Neural cell (in vitro differentiated cells): Measurements from ENCODE around the gene GPN1. TPM values are rescaled to one million over a fixed set of nuclear protein-coding genes. Genes with fewer than 3 reads are reported as not detected.
A peak's percentile ranks its signal among the peaks of the same experiment; 100 is the strongest.

Experiments used
- H2AFZ ChIP-seq: fragments of 200-600, 300-800 bp; sonication (generic), shearing (Covaris generic); 2 replicates; pipeline ENCODE4 v1.6.0; 2014; ENCODE audit warnings: low read depth, mild to moderate bottlenecking, antibody characterized with exemption, low read length, moderate library complexity
- H3F3A ChIP-seq: fragments of 200-600 bp; shearing (Covaris generic); 2 replicates; pipeline ENCODE4 v1.6.1; 2016; ENCODE audit warnings: mild to moderate bottlenecking, moderate library complexity, mixed read lengths, antibody characterized with exemption, low read length; ENCODE audit not compliant: insufficient read depth, poor library complexity, severe bottlenecking
- H3K27ac ChIP-seq: fragments of 200-600, 300-800 bp; sonication (generic), shearing (Covaris generic); 2 replicates; pipeline ENCODE4 v1.5.1; 2014; ENCODE audit warnings: mild to moderate bottlenecking, low read length, moderate library complexity
- H3K27me3 ChIP-seq: fragments of 300-800, 200-600 bp; sonication (generic), shearing (Covaris generic); 2 replicates; pipeline ENCODE4 v1.6.0; 2014; ENCODE audit warnings: mild to moderate bottlenecking, low read depth, low read length, moderate library complexity; ENCODE audit not compliant: insufficient read depth
- H3K36me3 ChIP-seq: fragments of 300-800, 200-600 bp; sonication (generic), shearing (Covaris generic); 2 replicates; pipeline ENCODE4 v1.5.1; 2014; ENCODE audit warnings: mild to moderate bottlenecking, antibody characterized with exemption, low read length, moderate library complexity; ENCODE audit not compliant: insufficient read depth
- H3K4me2 ChIP-seq: fragments of 300-800, 200-600 bp; sonication (generic), shearing (Covaris generic); 2 replicates; pipeline ENCODE4 v1.6.0; 2014; ENCODE audit warnings: mild to moderate bottlenecking, low read length
- H3K4me3 ChIP-seq: fragments of 300-800, 200-600 bp; sonication (generic), shearing (Covaris generic); 2 replicates; pipeline ENCODE4 v1.5.1; 2014; ENCODE audit warnings: mild to moderate bottlenecking, low read length, moderate library complexity
- H3K79me2 ChIP-seq: fragments of 200-600 bp; shearing (Covaris generic); replicated peaks from 2 replicates; pipeline ENCODE4 v1.6.0; 2014; ENCODE audit warnings: mild to moderate bottlenecking, low read length, moderate library complexity; ENCODE audit not compliant: insufficient read depth
- H3K9ac ChIP-seq: fragments of 300-800, 200-600 bp; sonication (generic), shearing (Covaris generic); 2 replicates; pipeline ENCODE4 v1.6.1; 2016; ENCODE audit warnings: mild to moderate bottlenecking, low read length, mixed read lengths
- H3K9me2 ChIP-seq: fragments of 200-600 bp; shearing (Covaris generic); 2 replicates; pipeline ENCODE4 v1.6.1; 2016; ENCODE audit warnings: mild to moderate bottlenecking, low read length, mixed read lengths; ENCODE audit not compliant: insufficient read depth
- H3K9me3 ChIP-seq: fragments of 200-600, 300-800 bp; sonication (generic), shearing (Covaris generic); 2 replicates; pipeline ENCODE4 v1.6.1; 2016; ENCODE audit warnings: mild to moderate bottlenecking, mixed run types, low read length, moderate library complexity, mixed read lengths
- H4K20me1 ChIP-seq: fragments of 200-600 bp; shearing (Covaris generic); 2 replicates; pipeline ENCODE4 v1.6.1; 2016; ENCODE audit warnings: mild to moderate bottlenecking, mixed run types; ENCODE audit not compliant: insufficient read depth
- CTCF ChIP-seq: fragments of 450-650 bp; IDR thresholded peaks from 2 replicates; pipeline ENCODE4 v1.5.1; 2014; ENCODE audit warnings: antibody characterized with exemption, mild to moderate bottlenecking, moderate library complexity; ENCODE audit not compliant: poor library complexity, severe bottlenecking
- EP300 ChIP-seq: fragments of 450-650 bp; conservative IDR thresholded peaks from 2 replicates; pipeline ENCODE4 v1.6.1; 2014; ENCODE audit warnings: antibody characterized with exemption, mild to moderate bottlenecking, moderate library complexity; ENCODE audit not compliant: poor library complexity, severe bottlenecking
- EZH2 ChIP-seq: fragments of 200-600, 300-800 bp; shearing (Covaris generic), sonication (generic); IDR thresholded peaks from 2 replicates; pipeline ENCODE4 v1.6.1; 2014; ENCODE audit warnings: antibody characterized with exemption, low read length, borderline replicate concordance, mild to moderate bottlenecking; ENCODE audit not compliant: insufficient read depth, poor library complexity, severe bottlenecking
- MXI1 ChIP-seq: fragments of 450-650 bp; conservative IDR thresholded peaks from 2 replicates; pipeline ENCODE4 v1.6.1; 2014; ENCODE audit warnings: antibody characterized with exemption, mild to moderate bottlenecking; ENCODE audit not compliant: poor library complexity, severe bottlenecking
- POLR2AphosphoS5 ChIP-seq: IDR thresholded peaks from 2 replicates; pipeline ENCODE4 v1.6.1; 2012
- RAD21 ChIP-seq: fragments of 450-650 bp; conservative IDR thresholded peaks from 2 replicates; pipeline ENCODE4 v1.6.1; 2014; ENCODE audit warnings: antibody characterized with exemption, mild to moderate bottlenecking, moderate library complexity
- REST ChIP-seq: IDR thresholded peaks from 2 replicates; pipeline ENCODE4 v1.6.1; 2012; ENCODE audit warnings: borderline replicate concordance
- SMC3 ChIP-seq: fragments of 450-650 bp; conservative IDR thresholded peaks from 2 replicates; pipeline ENCODE4 v1.6.1; 2014; ENCODE audit warnings: antibody characterized with exemption, mild to moderate bottlenecking, moderate library complexity; ENCODE audit not compliant: poor library complexity
- TAF1 ChIP-seq: IDR thresholded peaks from 2 replicates; pipeline ENCODE4 v1.6.1; 2012; ENCODE audit warnings: low read depth
- polyA minus RNA-seq: library from RNA; depleted of rRNA, polyadenylated mRNA; stranded (reverse); fragments of >200 nt; gene quantifications from 2 replicates; pipeline ENCODE4 v1.2.3, GENCODE V29; 2014
- polyA plus RNA-seq: library from polyadenylated mRNA; depleted of rRNA; stranded (reverse); fragments of >200 nt; gene quantifications from 2 replicates; pipeline ENCODE4 v1.2.3, GENCODE V29; 2014

Gene GPN1
- polyA plus RNA-seq (42.3 and 48.2 TPM in 2 replicates), polyA minus RNA-seq (38.5 and 42.1 TPM in 2 replicates)

GRCh38 chr2:27628767-27629709, at the start of gene GPN1, which contains the start of gene CCDC121:
GPN1 (plus strand) TSS chr2:27629050; CDS start chr2:27629059, 9 bp downstream.
CCDC121 (minus strand) TSS chr2:27629012; CDS start chr2:27627799, 1,213 bp downstream.
- H2AFZ ChIP-seq: peak within 1 kb of the TSS; percentile 30
- H3K4me2 ChIP-seq: peak within 1 kb of the TSS; percentile 54
- H4K20me1 ChIP-seq: no peaks in the 10 kb centered on the region
- TF ChIP-seq MXI1: peak; percentile 97
- no peak for TF ChIP-seq EZH2
- TF ChIP-seq SMC3: peak; percentile 49
- peak; percentile 96 for TF ChIP-seq TAF1
- TF ChIP-seq RAD21: peak; percentile 30
- TF ChIP-seq EP300: peak; percentile 52
- peak; percentile 84 for TF ChIP-seq REST
- TF ChIP-seq POLR2AphosphoS5: peak; percentile 82
- peak; percentile 17 for TF ChIP-seq CTCF
- H3K9me3 ChIP-seq: no peaks in the 10 kb centered on the region
- peak within 1 kb of the TSS; percentile 74 for H3K27ac ChIP-seq
- H3K36me3 ChIP-seq: peaks cover 6% of the 10 kb centered on the region
- H3K4me3 ChIP-seq: peak within 1 kb of the TSS; percentile 71
- peak within 1 kb of the TSS; percentile 64 for H3K9ac ChIP-seq
- peaks cover 8% of the 10 kb centered on the region for H3K79me2 ChIP-seq
- no peaks in the 10 kb centered on the region for H3K27me3 ChIP-seq
- no peaks in the 10 kb centered on the region for H3K9me2 ChIP-seq
- no peaks in the 10 kb centered on the region for H3F3A ChIP-seq

GRCh38 chr2:27581417-27582128, 47.3 kb upstream of the GPN1 start:
- Histone ChIP-seq H3F3A (no peaks in the 10 kb centered on the region), H3K27ac (no peak overlapping the region), H3K36me3 (no peaks in the 10 kb centered on the region), H3K9me3 (peaks cover 11% of the 10 kb centered on the region), H3K9me2 (no peaks in the 10 kb centered on the region), H3K4me2 (no peak overlapping the region), H3K79me2 (peaks cover 27% of the 10 kb centered on the region), H2AFZ (no peak overlapping the region), H3K4me3 (no peak overlapping the region), H4K20me1 (no peaks in the 10 kb centered on the region), H3K27me3 (no peaks in the 10 kb centered on the region), H3K9ac (no peak overlapping the region)
- TF ChIP-seq REST (no peak), CTCF (no peak), TAF1 (no peak), POLR2AphosphoS5 (no peak), SMC3 (no peak), EP300 (no peak), EZH2 (no peak), MXI1 (no peak), RAD21 (no peak)
